DND-41 (cell line): ENCODE measurements around the gene NIP7.

ENCODE experiments used
- ATAC-seq: fragments of 200-7000 bp; cut with Tn5 transposase; 3 replicates; pipeline ENCODE4 v1.9.1; 2021; ENCODE audit warnings: low read depth; ENCODE audit not compliant: insufficient read depth
- DNase-seq: peaks from one replicate; pipeline ENCODE4 v3.0.0-alpha.2; 2020
- H2AFZ ChIP-seq: 2 replicates; pipeline ENCODE4 v1.6.0; 2012; ENCODE audit warnings: low read depth, low read length
- H3K27ac ChIP-seq: 2 replicates; pipeline ENCODE4 v1.5.1; 2012; ENCODE audit warnings: low read length, inconsistent platforms
- H3K27me3 ChIP-seq: fragments of 200-600 bp; sonication (generic); 2 replicates; pipeline ENCODE4 v1.6.0; 2012; ENCODE audit warnings: low read length, mild to moderate bottlenecking, inconsistent platforms; ENCODE audit not compliant: insufficient read depth, poor library complexity
- H3K36me3 ChIP-seq: 2 replicates; pipeline ENCODE4 v1.5.1; 2012; ENCODE audit warnings: low read length, inconsistent platforms; ENCODE audit not compliant: insufficient read depth
- H3K4me1 ChIP-seq: 2 replicates; pipeline ENCODE4 v1.5.1; 2012; ENCODE audit warnings: mild to moderate bottlenecking, low read length; ENCODE audit not compliant: insufficient read depth
- H3K4me2 ChIP-seq: 2 replicates; pipeline ENCODE4 v1.6.0; 2012; ENCODE audit warnings: mild to moderate bottlenecking, moderate library complexity, low read length, inconsistent platforms; ENCODE audit not compliant: insufficient read depth
- H3K4me3 ChIP-seq, 2 experiments: fragments of 200-600 bp in 1 of 2; shearing (Covaris generic) in 1 of 2; 2 replicates each; pipeline ENCODE4 v1.5.1; 2012 to 2016; ENCODE audit warnings: inconsistent platforms in 2 of 2, low read length in 2 of 2, mild to moderate bottlenecking in 2 of 2, low read depth in 1 of 2, moderate library complexity in 1 of 2
- H3K79me2 ChIP-seq: 2 replicates; pipeline ENCODE4 v1.6.0; 2012; ENCODE audit warnings: low read length, inconsistent platforms; ENCODE audit not compliant: insufficient read depth
- H3K9ac ChIP-seq: 2 replicates; pipeline ENCODE4 v1.6.0; 2012; ENCODE audit warnings: low read depth, mild to moderate bottlenecking, inconsistent platforms, low read length, moderate library complexity
- H3K9me3 ChIP-seq: 2 replicates; pipeline ENCODE4 v1.5.1; 2012; ENCODE audit warnings: low read length, moderate library complexity, mild to moderate bottlenecking, inconsistent platforms; ENCODE audit not compliant: insufficient read depth, severe bottlenecking
- H4K20me1 ChIP-seq: 2 replicates; pipeline ENCODE4 v1.6.0; 2012; ENCODE audit warnings: low read length; ENCODE audit not compliant: insufficient read depth
- EZH2 ChIP-seq: IDR thresholded peaks from 3 replicates; pipeline ENCODE4 v1.6.1; 2012; ENCODE audit warnings: borderline replicate concordance, low read depth, mild to moderate bottlenecking, moderate library complexity, low read length, inconsistent platforms; ENCODE audit not compliant: severe bottlenecking
- TF ChIP-seq, protein P1 (sequence below): IDR thresholded peaks from 2 replicates; pipeline ENCODE4 v1.5.1; 2012; ENCODE audit warnings: borderline replicate concordance, low read length, moderate library complexity, mild to moderate bottlenecking; ENCODE audit not compliant: poor library complexity, severe bottlenecking; ENCODE audit errors: extremely low read depth

The NIP7 gene

GRCh38 chr16:69376393-69377059 lies 37.0 kb downstream of the NIP7 start:
- DNase-seq: no peak
- H3K27ac ChIP-seq: no peak overlapping the region
- peaks cover 82% of the 10 kb centered on the region for H3K36me3 ChIP-seq

GRCh38 chr16:69378036-69378435 lies 38.5 kb downstream of the NIP7 start:
- no peak for DNase-seq
- no peaks in the 10 kb centered on the region for H4K20me1 ChIP-seq
- peaks cover 61% of the 10 kb centered on the region for H3K79me2 ChIP-seq
- no peak overlapping the region for H3K4me2 ChIP-seq
- TF ChIP-seq EZH2: no peak
- TF ChIP-seq, protein P1, sequence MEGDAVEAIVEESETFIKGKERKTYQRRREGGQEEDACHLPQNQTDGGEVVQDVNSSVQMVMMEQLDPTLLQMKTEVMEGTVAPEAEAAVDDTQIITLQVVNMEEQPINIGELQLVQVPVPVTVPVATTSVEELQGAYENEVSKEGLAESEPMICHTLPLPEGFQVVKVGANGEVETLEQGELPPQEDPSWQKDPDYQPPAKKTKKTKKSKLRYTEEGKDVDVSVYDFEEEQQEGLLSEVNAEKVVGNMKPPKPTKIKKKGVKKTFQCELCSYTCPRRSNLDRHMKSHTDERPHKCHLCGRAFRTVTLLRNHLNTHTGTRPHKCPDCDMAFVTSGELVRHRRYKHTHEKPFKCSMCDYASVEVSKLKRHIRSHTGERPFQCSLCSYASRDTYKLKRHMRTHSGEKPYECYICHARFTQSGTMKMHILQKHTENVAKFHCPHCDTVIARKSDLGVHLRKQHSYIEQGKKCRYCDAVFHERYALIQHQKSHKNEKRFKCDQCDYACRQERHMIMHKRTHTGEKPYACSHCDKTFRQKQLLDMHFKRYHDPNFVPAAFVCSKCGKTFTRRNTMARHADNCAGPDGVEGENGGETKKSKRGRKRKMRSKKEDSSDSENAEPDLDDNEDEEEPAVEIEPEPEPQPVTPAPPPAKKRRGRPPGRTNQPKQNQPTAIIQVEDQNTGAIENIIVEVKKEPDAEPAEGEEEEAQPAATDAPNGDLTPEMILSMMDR: no peak
- peaks cover 83% of the 10 kb centered on the region for H3K36me3 ChIP-seq
- ATAC-seq: no peak
- no peaks in the 10 kb centered on the region for H3K9me3 ChIP-seq
- H3K4me1 ChIP-seq: peaks cover 13% of the 10 kb centered on the region
- no peak overlapping the region for H2AFZ ChIP-seq
- H3K9ac ChIP-seq: no peak overlapping the region
- no peak overlapping the region for H3K4me3 ChIP-seq
- H3K27ac ChIP-seq: no peak overlapping the region
- H3K27me3 ChIP-seq: no peaks in the 10 kb centered on the region

More at GRCh38 chr16:69376393-69377059, 37.0 kb downstream of the NIP7 start:
- Histone ChIP-seq H3K4me1 (no peaks in the 10 kb centered on the region), H2AFZ (no peak overlapping the region), H3K4me2 (no peak overlapping the region), H4K20me1 (0 out of 2 replicates have a peak, but pooled peaks cover 4% of the 10 kb centered on the region), H3K79me2 (peaks cover 50% of the 10 kb centered on the region), H3K9ac (no peak overlapping the region), H3K4me3 (no peak overlapping the region), H3K9me3 (no peaks in the 10 kb centered on the region), H3K27me3 (no peaks in the 10 kb centered on the region)
- ATAC-seq: no peak
- TF ChIP-seq, protein P1: no peak
- no peak for TF ChIP-seq EZH2

DNA sequence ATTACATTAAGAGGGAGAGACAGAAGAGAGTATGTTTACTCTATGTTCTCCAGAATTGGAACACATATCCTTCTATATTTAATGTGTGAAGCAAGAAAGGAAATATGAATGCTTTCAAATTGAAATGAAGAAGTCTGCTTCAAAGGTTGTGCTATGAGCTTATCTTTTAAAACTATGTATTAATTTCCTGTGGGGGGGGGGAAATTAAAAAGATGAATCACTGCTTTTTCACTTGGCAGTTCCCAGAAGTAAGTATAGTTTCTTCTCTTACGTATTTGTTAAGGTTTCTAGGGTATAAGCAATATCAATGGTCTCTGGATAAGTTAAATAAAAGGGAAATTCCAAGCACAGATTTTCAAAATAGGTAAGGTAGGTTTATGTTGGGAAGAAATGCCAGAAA lies 39.2 kb downstream of the NIP7 start:
- Histone ChIP-seq H3K4me1 (peaks cover 20% of the 10 kb centered on the region), H3K79me2 (peaks cover 63% of the 10 kb centered on the region)

More for the DNA sequence above, 39.2 kb downstream of the NIP7 start:
- H2AFZ ChIP-seq: no peak overlapping the region
- H3K27me3 ChIP-seq: no peaks in the 10 kb centered on the region
- H4K20me1 ChIP-seq: no peaks in the 10 kb centered on the region
- ATAC-seq (no peak), DNase-seq (no peak)
- H3K4me2 ChIP-seq: no peak overlapping the region
- peaks cover 84% of the 10 kb centered on the region for H3K36me3 ChIP-seq
- no peaks in the 10 kb centered on the region for H3K9me3 ChIP-seq
- H3K4me3 ChIP-seq: no peak overlapping the region
- H3K27ac ChIP-seq: no peak overlapping the region
- no peak for TF ChIP-seq EZH2
- TF ChIP-seq, protein P1: no peak
- no peak overlapping the region for H3K9ac ChIP-seq
